HL-60 (cell line): ENCODE measurements around the gene WNT4.

Experiments used
- DNase-seq, 2 experiments: peaks; one replicate each; pipeline ENCODE4 v3.0.0-alpha.2; 2010 to 2020; ENCODE audit warnings: low read depth in 1 of 2, low spot score in 1 of 2
- H3K27ac ChIP-seq: fragments of 250-450 bp; sonication (Bioruptor Pico); replicated peaks from 2 replicates; pipeline ENCODE4 v1.5.1; 2020; ENCODE audit warnings: mild to moderate bottlenecking, moderate library complexity
- H3K27me3 ChIP-seq: fragments of 250-450 bp; sonication (Bioruptor Pico); 2 replicates; pipeline ENCODE4 v1.5.1; 2021; ENCODE audit warnings: mild to moderate bottlenecking, moderate library complexity; ENCODE audit not compliant: insufficient read depth, poor library complexity, severe bottlenecking
- H3K4me3 ChIP-seq: replicated peaks from 2 replicates; pipeline ENCODE4 v1.5.1; 2011; ENCODE audit warnings: mild to moderate bottlenecking, control low read depth, low read length; ENCODE audit not compliant: insufficient read depth
- CTCF ChIP-seq: IDR thresholded peaks from one replicate; pipeline ENCODE4 v1.5.1; 2011; ENCODE audit warnings: low read length, control low read depth, inconsistent platforms; ENCODE audit not compliant: insufficient read depth
- GABPA ChIP-seq: IDR thresholded peaks from 2 replicates; pipeline ENCODE4 v1.6.1; 2012; ENCODE audit warnings: low read depth
- POLR2AphosphoS5 ChIP-seq: IDR thresholded peaks from 2 replicates; pipeline ENCODE4 v1.6.1; 2012; ENCODE audit warnings: low read depth
- REST ChIP-seq: IDR thresholded peaks from 2 replicates; pipeline ENCODE4 v1.6.1; 2012; ENCODE audit warnings: low read depth; ENCODE audit not compliant: insufficient replicate concordance
- SPI1 ChIP-seq: IDR thresholded peaks from 2 replicates; pipeline ENCODE4 v1.6.1; 2012; ENCODE audit warnings: low read depth, mild to moderate bottlenecking, borderline replicate concordance

The WNT4 gene

GRCh38 chr1:22189619-22190018, 46.7 kb upstream of the WNT4 start:
- H3K4me3 ChIP-seq = no peak overlapping the region
- no peak for DNase-seq
- H3K27ac ChIP-seq = no peak overlapping the region
- no peaks in the 10 kb centered on the region for H3K27me3 ChIP-seq
- TF ChIP-seq CTCF (no peak), REST (peak; percentile 87)

GRCh38 chr1:22188914-22189313, 46.0 kb upstream of the WNT4 start:
- DNase-seq = no peak
- Histone ChIP-seq H3K27me3 (no peaks in the 10 kb centered on the region), H3K4me3 (no peak overlapping the region), H3K27ac (no peak overlapping the region)
- TF ChIP-seq SPI1 (no peak), REST (no peak), CTCF (no peak), POLR2AphosphoS5 (no peak), GABPA (no peak)

GRCh38 chr1:22188436-22188835, 45.5 kb upstream of the WNT4 start:
- DNase-seq = no peak
- Histone ChIP-seq H3K27ac (no peak overlapping the region), H3K4me3 (no peak overlapping the region), H3K27me3 (no peaks in the 10 kb centered on the region)
- no peak for TF ChIP-seq CTCF
- no peak for TF ChIP-seq GABPA
- no peak for TF ChIP-seq REST
- no peak for TF ChIP-seq POLR2AphosphoS5
- no peak for TF ChIP-seq SPI1
